ENCODE data around the gene BTBD16. TPM values are rescaled to one million over a fixed set of nuclear protein-coding genes. Genes with fewer than 3 reads are reported as not detected.

The BTBD16 gene
- total RNA-seq, 1 donor from 2014 or later = 1.3 TPM

- DNase-seq (ENCODE audit: low read depth) = peak; percentile 39
These were observed 53.0 kb downstream of the BTBD16 start for GRCh38 chr10:122323941-122324675.

GRCh38 chr10:122325235-122325634 is 54.1 kb downstream of the BTBD16 start:
- DNase-seq (ENCODE audit: low read depth) = no peak
- no peak for TF ChIP-seq CTCF (conservative IDR thresholded peaks at IDR 0.05; ENCODE audit: low read depth, low read length)
- H3K4me3 ChIP-seq (ENCODE audit: low read depth, low read length) = no peak overlapping the region

More at GRCh38 chr10:122323941-122324675, 53.0 kb downstream of the BTBD16 start:
- H3K4me3 ChIP-seq (ENCODE audit: low read depth, low read length) = no peak overlapping the region
- TF ChIP-seq CTCF (conservative IDR thresholded peaks at IDR 0.05; ENCODE audit: low read depth, low read length) = no peak

- no peak for DNase-seq (ENCODE audit: low read depth)
- no peak overlapping the region for H3K4me3 ChIP-seq (ENCODE audit: low read depth, low read length)
- no peak for TF ChIP-seq CTCF (conservative IDR thresholded peaks at IDR 0.05; ENCODE audit: low read depth, low read length)
These were observed 55.3 kb downstream of the BTBD16 start for GRCh38 chr10:122326385-122326784.

- DNase-seq (ENCODE audit: low read depth) = no peak
- no peak overlapping the region for H3K4me3 ChIP-seq (ENCODE audit: low read depth, low read length)
- no peak for TF ChIP-seq CTCF (conservative IDR thresholded peaks at IDR 0.05; ENCODE audit: low read depth, low read length)
These were observed 55.7 kb downstream of the BTBD16 start for GRCh38 chr10:122326806-122327205.

- DNase-seq (ENCODE audit: low read depth) = no peak
- TF ChIP-seq CTCF (conservative IDR thresholded peaks at IDR 0.05; ENCODE audit: low read depth, low read length) = no peak
- H3K4me3 ChIP-seq (ENCODE audit: low read depth, low read length) = no peak overlapping the region
These were observed 56.4 kb downstream of the BTBD16 start for GRCh38 chr10:122327237-122328206.

- no peak for DNase-seq (ENCODE audit: low read depth)
- TF ChIP-seq CTCF (conservative IDR thresholded peaks at IDR 0.05; ENCODE audit: low read depth, low read length) = no peak
These were observed 57.6 kb downstream of the BTBD16 start for GRCh38 chr10:122328676-122329075.

More at GRCh38 chr10:122328676-122329075, 57.6 kb downstream of the BTBD16 start:
- no peak overlapping the region for H3K4me3 ChIP-seq (ENCODE audit: low read depth, low read length)
